Ishikawa (cell line): ENCODE results near the gene AFP.

Source experiments
- EP300 ChIP-seq: IDR thresholded peaks from 2 replicates; pipeline ENCODE4 v1.6.1; 2012; ENCODE audit warnings: borderline replicate concordance
- MAX ChIP-seq: IDR thresholded peaks from 2 replicates; pipeline ENCODE4 v1.6.1; 2012
- RAD21 ChIP-seq: IDR thresholded peaks from 2 replicates; pipeline ENCODE4 v1.6.1; 2012; ENCODE audit warnings: low read depth
- TAF1 ChIP-seq: IDR thresholded peaks from 2 replicates; pipeline ENCODE4 v1.6.1; 2012; ENCODE audit warnings: low read depth, mild to moderate bottlenecking

- TF ChIP-seq RAD21 (no peak), MAX (no peak), EP300 (no peak), TAF1 (no peak)
These were observed 16.1 kb downstream of the AFP start for GRCh38 chr4:73451981-73452747.
